Measurements from ENCODE around the gene NOTCH4.
"Not testable (repeated sequence)": the region's sequence is repeated elsewhere in the genome, so short reads cannot be mapped to it uniquely, and the experiment has no call there.

Gene NOTCH4

GRCh38 chr6:32218167-32218566 lies 5.7 kb downstream of the NOTCH4 start:
- DNase-seq (ENCODE audit: low spot score): no peak

GRCh38 chr6:32216998-32217397 lies 6.9 kb downstream of the NOTCH4 start:
- no peak for DNase-seq (ENCODE audit: low spot score)

- DNase-seq (ENCODE audit: low spot score): no peak
Measured at GRCh38 chr6:32216285-32216684, 7.6 kb downstream of the NOTCH4 start.

- no peak for DNase-seq (ENCODE audit: low spot score)
Measured at GRCh38 chr6:32215617-32216016, 8.2 kb downstream of the NOTCH4 start.

- DNase-seq (ENCODE audit: low spot score): no peak
Measured at GRCh38 chr6:32214126-32214525, 9.7 kb downstream of the NOTCH4 start.

GRCh38 chr6:32213649-32214048 lies 10.2 kb downstream of the NOTCH4 start:
- no peak for DNase-seq (ENCODE audit: low spot score)

- no peak for DNase-seq (ENCODE audit: low spot score)
Measured at GRCh38 chr6:32212076-32212760, 11.6 kb downstream of the NOTCH4 start.

- DNase-seq (ENCODE audit: low spot score): not testable (repeated sequence)
Measured at GRCh38 chr6:32211432-32211831, 12.4 kb downstream of the NOTCH4 start.

GRCh38 chr6:32210191-32210601 lies 13.7 kb downstream of the NOTCH4 start:
- no peak for DNase-seq (ENCODE audit: low spot score)

- DNase-seq (ENCODE audit: low spot score): no peak
Measured at GRCh38 chr6:32208996-32209395, 14.9 kb downstream of the NOTCH4 start.

GRCh38 chr6:32204268-32204715 lies 19.6 kb downstream of the NOTCH4 start:
- no peak for DNase-seq (ENCODE audit: low spot score)

GRCh38 chr6:32203426-32204267 lies 20.2 kb downstream of the NOTCH4 start:
- DNase-seq (ENCODE audit: low spot score): no peak

- no peak for DNase-seq (ENCODE audit: low spot score)
Measured at GRCh38 chr6:32202186-32202585, 21.7 kb downstream of the NOTCH4 start.

- no peak for DNase-seq (ENCODE audit: low spot score)
Measured at GRCh38 chr6:32200711-32201475, 23.0 kb downstream of the NOTCH4 start.

GRCh38 chr6:32198866-32199265 lies 25.0 kb downstream of the NOTCH4 start:
- DNase-seq (ENCODE audit: low spot score): no peak

GRCh38 chr6:32198345-32198696 lies 25.5 kb downstream of the NOTCH4 start:
- no peak for DNase-seq (ENCODE audit: low spot score)

GRCh38 chr6:32196682-32197616 lies 26.9 kb downstream of the NOTCH4 start:
- no peak for DNase-seq (ENCODE audit: low spot score)

- peak; percentile 45 for DNase-seq (ENCODE audit: low spot score)
Measured at GRCh38 chr6:32195902-32196681, 27.8 kb downstream of the NOTCH4 start.

- DNase-seq (ENCODE audit: low spot score): peak; percentile 100
Measured at GRCh38 chr6:32195652-32195901, 28.3 kb downstream of the NOTCH4 start.

GRCh38 chr6:32194825-32195651 lies 28.8 kb downstream of the NOTCH4 start:
- DNase-seq (ENCODE audit: low spot score): peak; percentile 32
